ENCODE data around the gene SFRP5.

The SFRP5 gene

DNA sequence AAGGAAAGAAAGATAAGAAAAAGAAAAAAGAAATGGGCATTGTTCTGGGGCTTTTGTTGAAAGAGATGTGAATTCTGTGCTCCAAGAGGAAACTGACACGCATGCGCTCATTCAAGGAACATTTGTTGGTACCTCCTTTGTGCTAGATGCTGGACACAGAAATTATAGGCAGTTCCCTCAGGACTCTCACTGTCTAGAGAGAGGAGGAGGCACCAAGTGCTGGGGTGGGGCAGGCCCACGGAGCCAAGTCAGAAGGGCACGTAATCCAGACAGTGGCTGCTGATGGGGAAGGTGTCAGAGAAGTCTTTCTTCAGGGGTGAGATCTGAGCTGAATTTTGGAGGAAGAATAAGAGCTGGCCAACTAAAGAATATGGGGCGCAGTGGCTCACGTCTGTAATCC lies 37.8 kb downstream of the SFRP5 start:
- no peak for DNase-seq

DNA sequence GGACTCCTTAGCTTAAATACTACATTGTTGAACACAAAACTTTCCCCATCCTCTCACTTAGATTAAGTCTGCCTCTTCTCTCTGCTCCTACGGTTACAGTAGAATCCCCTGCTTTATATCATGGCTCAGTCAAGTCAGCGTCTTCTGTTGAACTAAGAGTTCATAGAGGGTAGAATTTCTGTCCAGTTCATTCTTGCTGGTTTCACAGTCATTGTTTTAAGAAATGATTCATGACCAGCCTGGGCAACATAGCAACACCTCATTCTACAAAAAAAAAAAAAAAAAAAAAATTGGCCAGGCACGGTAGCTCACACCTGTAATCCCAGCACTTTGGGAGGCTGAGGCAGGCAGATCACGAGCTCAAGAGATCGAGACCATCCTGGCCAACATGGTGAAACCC lies 38.5 kb downstream of the SFRP5 start:
- DNase-seq = no peak

DNA sequence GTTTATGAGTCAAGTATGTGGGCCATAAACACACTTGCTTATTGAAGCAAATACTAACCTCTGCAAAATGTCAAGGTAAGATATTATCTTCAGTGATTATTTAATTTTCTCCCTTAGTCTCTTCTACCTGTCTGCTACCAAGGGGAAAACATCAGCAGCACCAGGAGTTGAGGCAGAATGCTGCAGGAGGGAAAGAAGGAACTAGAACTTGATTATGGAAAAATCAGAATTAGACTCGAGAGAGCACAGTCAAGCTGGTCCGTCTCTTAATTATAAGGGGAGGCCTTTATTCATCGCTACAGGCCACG lies 39.8 kb downstream of the SFRP5 start:
- no peak for DNase-seq

DNA sequence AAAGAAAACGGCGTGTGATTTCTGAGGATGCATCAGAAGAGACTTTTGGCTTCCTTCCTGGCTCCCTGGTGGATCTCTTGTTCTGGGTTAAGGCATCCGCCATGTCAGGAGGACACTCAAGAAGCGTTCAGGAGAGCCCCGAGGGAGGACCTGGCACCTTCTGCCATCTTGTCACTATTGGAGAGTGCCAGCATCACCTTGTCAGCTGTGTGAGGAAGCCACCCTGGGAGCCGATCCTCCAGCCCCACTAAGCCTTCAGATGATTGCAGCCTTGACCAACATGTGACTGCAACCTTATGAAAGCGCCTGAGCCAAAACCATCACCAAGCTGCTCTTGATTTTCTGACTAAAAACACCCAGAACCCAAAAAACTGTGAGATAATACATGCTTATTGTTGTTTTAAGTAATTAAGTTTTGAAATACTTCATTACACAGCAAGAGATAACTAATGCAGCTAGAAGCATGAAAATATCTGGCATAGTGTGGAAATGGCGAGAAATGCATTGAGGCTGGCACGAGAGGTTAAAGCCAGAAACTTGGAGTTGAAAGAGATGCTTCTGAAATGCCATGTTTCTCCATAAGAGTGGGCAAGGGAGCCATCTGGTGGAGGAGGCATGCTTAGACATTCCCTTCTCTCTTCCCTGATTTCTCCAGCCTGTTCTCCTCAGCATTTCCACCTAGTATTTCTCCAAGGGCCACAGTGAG lies 40.3 kb downstream of the SFRP5 start:
- DNase-seq = peak; percentile 33

DNA sequence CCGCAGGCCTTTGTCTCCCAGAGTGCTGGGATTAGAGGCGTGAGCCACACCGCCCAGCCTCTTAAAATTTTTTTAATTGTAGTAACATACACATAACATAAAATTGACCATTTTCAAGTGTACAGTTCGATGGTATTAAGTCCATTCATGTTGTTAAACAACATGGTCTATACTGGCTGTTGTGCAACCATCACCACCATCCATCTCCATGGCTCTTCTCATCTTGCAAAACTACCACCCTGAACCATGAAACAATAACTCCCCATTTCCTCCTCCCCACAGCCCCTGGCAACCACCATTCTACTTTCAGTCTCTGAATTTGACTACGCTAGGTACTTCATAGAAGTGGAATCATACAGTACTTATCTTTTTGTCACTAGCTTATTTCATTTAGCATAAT lies 42.8 kb downstream of the SFRP5 start:
- DNase-seq = no peak

DNA sequence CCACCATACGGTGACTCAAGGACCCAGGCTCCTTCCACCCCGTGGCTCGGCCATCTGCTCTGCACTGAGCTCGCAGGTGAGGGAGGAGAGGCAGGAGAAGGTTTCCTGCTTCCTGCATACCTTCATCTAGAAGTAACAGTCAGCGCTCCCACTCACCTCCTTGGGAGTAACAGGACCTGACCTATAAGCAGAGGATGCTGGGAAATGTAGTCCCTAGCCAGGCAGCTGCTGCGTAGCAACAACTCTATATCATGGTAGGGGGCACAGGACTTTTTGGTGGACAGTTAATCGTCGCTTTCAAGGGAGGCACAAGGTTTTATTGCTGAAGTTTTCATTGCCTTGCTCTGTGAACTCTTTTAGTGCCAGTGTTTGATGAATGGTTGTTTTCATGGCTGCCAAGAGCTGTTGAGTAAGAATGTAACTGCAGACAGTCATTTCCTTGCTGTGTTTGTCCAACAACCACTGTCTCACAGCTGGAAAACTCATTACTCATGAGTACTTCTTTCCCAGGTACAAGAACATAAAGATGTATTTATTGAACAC lies 45.1 kb downstream of the SFRP5 start:
- DNase-seq = no peak

DNA sequence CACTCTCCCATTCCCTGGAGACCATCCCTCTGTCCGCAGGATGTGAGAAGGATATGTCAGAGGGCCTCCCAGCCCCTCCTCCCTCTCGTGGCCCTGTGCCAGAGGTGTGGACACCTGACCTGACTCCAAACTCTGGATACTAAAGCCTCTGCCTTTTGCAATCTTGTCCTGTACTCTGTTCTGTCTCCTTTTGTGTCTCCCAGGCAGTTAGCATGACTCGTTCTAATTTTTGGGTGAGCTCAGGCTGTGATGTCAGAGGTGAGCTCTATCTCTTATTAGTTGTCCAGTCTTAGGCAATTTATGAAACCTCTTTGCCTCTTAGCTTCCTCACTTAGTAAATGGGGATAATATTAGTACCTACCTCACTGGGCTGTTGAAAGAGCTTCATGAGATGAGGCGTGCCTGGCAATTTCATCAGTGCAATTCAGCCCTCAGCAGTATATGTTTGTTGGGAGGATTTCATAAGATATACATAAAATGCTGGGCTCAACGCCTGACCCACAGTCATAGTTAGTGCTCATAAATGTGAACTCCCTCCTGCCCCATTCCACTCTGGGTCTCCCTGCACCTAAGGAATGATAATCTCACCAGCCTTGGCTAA lies 47.4 kb downstream of the SFRP5 start:
- DNase-seq = no peak

DNA sequence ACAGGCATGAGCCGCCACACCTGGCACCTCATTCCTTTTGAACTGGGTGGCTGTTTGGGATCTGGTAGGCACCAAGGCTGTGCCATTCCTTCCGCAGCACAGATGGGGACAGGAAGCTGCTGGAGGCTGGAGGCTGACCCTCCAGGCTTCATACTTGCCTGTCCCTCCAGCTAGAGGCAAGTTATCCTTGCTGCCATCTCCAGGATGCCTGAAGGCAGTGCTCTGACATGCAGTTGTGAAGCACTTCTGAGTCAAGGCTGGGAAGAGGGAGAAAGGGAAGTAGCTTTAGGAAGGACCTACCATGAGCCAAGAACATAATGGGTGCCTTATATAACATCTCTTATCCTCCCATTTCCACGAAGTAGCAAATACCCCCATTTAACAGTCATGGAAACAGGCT lies 48.8 kb downstream of the SFRP5 start:
- DNase-seq = no peak

DNA sequence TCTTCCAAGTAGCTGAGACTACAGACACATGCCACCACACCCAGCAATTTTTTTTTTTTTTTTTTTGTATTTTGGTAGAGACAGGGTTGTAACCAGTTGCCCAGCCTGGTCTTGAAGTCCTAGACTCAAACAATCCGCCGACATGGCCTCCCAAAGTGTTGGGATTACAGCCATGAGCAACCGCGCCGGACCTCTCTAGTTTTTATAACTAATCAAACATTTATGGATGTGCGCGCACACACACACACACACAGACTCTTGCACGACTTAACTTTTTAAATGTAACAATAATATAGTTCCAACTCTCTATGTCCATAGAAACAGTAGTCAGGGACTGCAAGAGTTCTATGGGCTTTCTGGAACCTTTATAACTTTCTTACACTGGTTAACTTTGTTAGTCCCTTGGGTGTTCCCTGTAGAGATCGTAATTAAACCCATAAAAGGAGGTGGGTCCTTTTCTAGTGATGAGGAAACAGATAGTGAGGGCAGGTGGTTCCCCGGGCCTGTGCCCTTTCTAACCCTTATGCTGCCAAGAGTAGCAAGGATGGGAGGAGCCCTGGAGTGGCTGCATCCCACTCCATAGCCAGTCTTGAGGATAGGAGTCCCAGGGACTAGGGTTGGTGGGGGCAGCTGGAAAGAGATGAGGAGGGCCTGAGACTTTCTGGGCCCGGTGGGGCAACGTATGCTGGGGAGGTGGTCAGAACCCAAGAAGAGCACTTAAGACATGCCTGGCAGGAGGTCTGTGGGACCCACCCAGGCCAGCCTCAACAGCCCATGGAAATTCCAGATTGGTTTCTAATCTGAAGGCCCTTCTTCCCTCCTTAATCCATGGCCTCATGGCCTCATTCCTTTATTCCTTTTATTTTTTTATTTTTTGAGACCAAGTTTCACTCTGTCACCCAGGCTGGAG lies 49.7 kb downstream of the SFRP5 start:
- no peak for DNase-seq

DNA sequence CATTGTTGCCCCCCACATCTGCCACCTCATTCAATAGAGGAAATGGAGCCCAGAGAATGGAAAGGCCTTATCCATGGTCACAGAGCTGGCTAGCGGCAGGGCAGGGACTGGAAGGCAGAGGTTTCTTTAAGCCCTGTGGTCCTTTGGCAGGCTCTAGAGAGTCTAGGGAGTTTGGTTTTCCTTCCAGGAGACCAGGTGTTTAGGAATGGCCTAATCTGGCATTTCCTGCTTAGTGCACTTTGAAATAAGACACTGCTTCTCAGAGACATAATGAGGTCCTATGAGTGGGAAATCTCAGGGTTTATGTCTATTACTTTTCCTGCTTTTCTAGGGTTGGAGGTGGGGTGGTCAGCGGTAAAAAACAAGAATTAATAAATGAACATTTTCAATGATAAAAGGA lies 52.2 kb downstream of the SFRP5 start:
- no peak for DNase-seq

DNA sequence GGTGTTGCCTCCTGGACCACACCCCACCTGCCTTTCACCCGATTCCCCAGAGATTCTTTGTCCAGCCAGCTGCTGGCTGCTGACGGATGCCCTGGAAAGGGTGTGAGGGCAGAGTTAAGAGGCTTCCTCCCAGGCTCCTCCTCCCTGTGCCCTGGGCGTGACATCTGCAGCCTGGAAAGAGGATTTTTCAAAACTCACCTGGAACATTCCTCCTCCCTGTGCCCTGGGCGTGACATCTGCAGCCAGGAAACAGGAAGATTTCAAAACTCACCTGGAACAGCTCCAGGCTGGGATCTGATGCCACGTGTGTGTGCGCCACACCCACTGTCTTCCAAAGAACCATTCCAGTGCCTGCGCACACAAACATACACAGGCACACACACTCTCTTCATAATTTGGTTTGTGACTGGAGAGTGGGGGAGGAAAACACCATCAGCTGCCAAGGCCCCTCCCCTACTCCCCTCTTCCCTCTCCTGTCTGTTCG lies 53.1 kb downstream of the SFRP5 start:
- DNase-seq = no peak

DNA sequence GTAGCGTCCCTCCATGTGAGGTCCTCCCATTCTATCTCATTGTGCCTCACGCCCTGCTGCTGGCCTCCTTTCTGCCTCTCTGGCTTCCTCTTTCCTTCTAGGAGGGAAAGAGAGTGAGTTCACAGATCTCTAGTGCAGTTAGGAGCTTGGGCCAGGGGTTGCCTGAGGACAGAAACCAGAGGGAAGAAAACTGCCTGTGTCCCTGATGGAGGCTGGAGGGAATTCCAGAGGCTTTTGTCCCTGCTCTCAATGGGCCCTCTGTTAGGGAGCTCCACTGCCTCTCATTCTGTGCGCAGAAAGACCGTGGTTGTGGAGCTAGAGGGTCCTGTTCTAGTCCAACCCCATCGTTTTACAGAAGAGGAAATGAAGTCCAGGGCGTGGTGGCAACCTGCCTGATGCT lies 53.6 kb downstream of the SFRP5 start:
- DNase-seq = no peak

DNA sequence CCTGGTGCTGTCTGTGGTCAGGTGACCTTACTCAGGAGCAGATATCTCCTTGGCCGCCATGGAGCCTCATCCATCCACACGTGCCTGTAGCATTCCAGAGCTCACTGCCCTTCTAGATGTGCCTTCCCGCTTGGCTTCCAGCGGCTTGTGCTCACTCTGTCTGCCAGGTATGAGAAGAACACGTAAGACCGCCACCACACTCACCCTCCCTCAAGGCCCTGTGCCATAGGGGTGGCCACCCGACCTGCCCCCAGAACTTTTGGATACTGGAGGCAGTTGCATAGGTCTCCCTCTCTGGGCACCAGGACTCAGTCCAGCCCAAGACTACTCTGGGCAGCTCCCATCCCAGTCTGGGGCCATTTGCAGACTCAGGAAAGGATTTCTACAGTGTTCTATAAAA lies 54.2 kb downstream of the SFRP5 start:
- no peak for DNase-seq

Data from stimulated activated naive CD4-positive, alpha-beta T cell treated with Interleukin-2 at 50 U/mL for 16 hours (primary cell).